ENCODE results near the gene FIG4.

GRCh38 chr6:109739686-109740085 is 48.6 kb downstream of the FIG4 start:
- TF ChIP-seq EZH2 (IDR thresholded peaks at IDR 0.05) (no peak), POLR2AphosphoS5 (IDR thresholded peaks at IDR 0.05; ENCODE audit: borderline replicate concordance, low read depth, low read length) (no peak)

Measured in SK-N-MC (cell line).